ENCODE results near the gene AR.

DNA sequence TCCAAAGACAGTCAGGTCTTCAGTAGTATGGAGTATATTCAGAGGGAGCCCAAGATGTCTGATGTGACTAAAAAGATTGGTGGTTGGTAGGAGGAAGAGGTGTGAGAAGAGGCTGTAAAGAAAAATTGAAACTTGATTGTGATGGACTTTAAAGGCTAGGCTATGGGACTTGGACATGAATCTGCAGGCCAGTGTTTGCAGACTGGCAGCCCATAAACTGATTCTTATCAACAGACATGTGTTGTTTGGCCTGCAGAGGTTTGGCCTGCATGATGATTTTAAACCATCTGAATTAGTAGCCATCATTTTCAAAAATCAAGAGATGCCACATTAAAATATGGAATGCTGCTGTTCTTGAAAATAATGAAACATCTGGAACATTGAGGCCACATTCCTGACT lies 5.4 kb upstream of the AR start:
- TF ChIP-seq ZNF274 (IDR thresholded peaks at IDR 0.05; ENCODE audit: low read depth, low read length) (no peak), YY1 (IDR thresholded peaks at IDR 0.05; ENCODE audit: insufficient read depth, insufficient read length) (no peak)
